KMS-11 (cell line): ENCODE data around the gene SCAPER.

Experiments used
- H2AFZ ChIP-seq: fragments of 200-600 bp; sonication (generic); 2 replicates; pipeline ENCODE4 v1.6.1; 2016; ENCODE audit warnings: antibody characterized with exemption, mixed run types, low read depth
- H3K27ac ChIP-seq: fragments of 200-600 bp; sonication (generic); 2 replicates; pipeline ENCODE4 v1.6.1; 2016; ENCODE audit warnings: mild to moderate bottlenecking, mixed run types
- H3K27me3 ChIP-seq: fragments of 200-600 bp; sonication (generic); 2 replicates; pipeline ENCODE4 v1.6.1; 2017; ENCODE audit warnings: mild to moderate bottlenecking, low read depth, mixed run types, moderate library complexity; ENCODE audit not compliant: insufficient read depth
- H3K36me3 ChIP-seq: fragments of 200-600 bp; sonication (generic); 2 replicates; pipeline ENCODE4 v1.6.1; 2017; ENCODE audit warnings: mild to moderate bottlenecking, mixed run types; ENCODE audit not compliant: insufficient read depth
- H3K4me1 ChIP-seq: fragments of 200-600 bp; sonication (generic); 2 replicates; pipeline ENCODE4 v1.6.1; 2016; ENCODE audit warnings: mild to moderate bottlenecking, low read depth, mixed run types; ENCODE audit not compliant: poor library complexity, severe bottlenecking
- H3K4me2 ChIP-seq: fragments of 200-600 bp; sonication (generic); 2 replicates; pipeline ENCODE4 v1.7.0; 2016; ENCODE audit warnings: mild to moderate bottlenecking, mixed run types
- H3K4me3 ChIP-seq: fragments of 200-600 bp; sonication (generic); IDR thresholded peaks from 2 replicates; pipeline ENCODE4 v1.6.1; 2017; ENCODE audit warnings: low read depth, low read length, mixed read lengths; ENCODE audit not compliant: insufficient read depth
- H3K79me2 ChIP-seq: fragments of 200-600 bp; sonication (generic); 2 replicates; pipeline ENCODE4 v1.6.1; 2016; ENCODE audit warnings: low read depth, mixed run types; ENCODE audit not compliant: insufficient read depth
- H3K9ac ChIP-seq: fragments of 200-600 bp; sonication (generic); 2 replicates; pipeline ENCODE4 v1.6.1; 2016; ENCODE audit warnings: mild to moderate bottlenecking, mixed run types
- H4K20me1 ChIP-seq: fragments of 200-600 bp; sonication (generic); 2 replicates; pipeline ENCODE4 v1.6.1; 2016; ENCODE audit warnings: mild to moderate bottlenecking, mixed run types; ENCODE audit not compliant: insufficient read depth
- CTCF ChIP-seq: fragments of 200-600 bp; sonication (generic); conservative IDR thresholded peaks from 2 replicates; pipeline ENCODE4 v1.6.1; 2017; ENCODE audit warnings: low read depth, mild to moderate bottlenecking, antibody characterized with exemption, low read length, moderate library complexity, mixed read lengths

SCAPER gene

GRCh38 chr15:76451540-76451939 lies 453.6 kb downstream of the SCAPER start:
- no peak for TF ChIP-seq CTCF
- H3K9ac ChIP-seq, result no peak overlapping the region
- H4K20me1 ChIP-seq, result no peaks in the 10 kb centered on the region
- H3K4me3 ChIP-seq, result no peak overlapping the region
- no peaks in the 10 kb centered on the region for H3K36me3 ChIP-seq
- no peaks in the 10 kb centered on the region for H3K79me2 ChIP-seq
- no peak overlapping the region for H2AFZ ChIP-seq
- no peaks in the 10 kb centered on the region for H3K4me1 ChIP-seq
- H3K27ac ChIP-seq, result no peak overlapping the region
- H3K4me2 ChIP-seq, result no peak overlapping the region
- no peaks in the 10 kb centered on the region for H3K27me3 ChIP-seq

- H3K4me2 ChIP-seq, result no peak overlapping the region
- H4K20me1 ChIP-seq, result no peaks in the 10 kb centered on the region
- H3K4me3 ChIP-seq, result no peak overlapping the region
- no peaks in the 10 kb centered on the region for H3K79me2 ChIP-seq
- H3K27me3 ChIP-seq, result no peaks in the 10 kb centered on the region
- H3K4me1 ChIP-seq, result no peaks in the 10 kb centered on the region
- H3K36me3 ChIP-seq, result no peaks in the 10 kb centered on the region
- H3K27ac ChIP-seq, result no peak overlapping the region
- TF ChIP-seq CTCF, result no peak
- no peak overlapping the region for H2AFZ ChIP-seq
- H3K9ac ChIP-seq, result no peak overlapping the region
Measured at GRCh38 chr15:76449455-76449854, 455.7 kb downstream of the SCAPER start.

GRCh38 chr15:76448755-76449154 lies 456.4 kb downstream of the SCAPER start:
- TF ChIP-seq CTCF, result no peak
- H3K9ac ChIP-seq, result no peak overlapping the region
- no peak overlapping the region for H2AFZ ChIP-seq
- no peaks in the 10 kb centered on the region for H3K36me3 ChIP-seq
- no peak overlapping the region for H3K27ac ChIP-seq
- H3K4me1 ChIP-seq, result no peaks in the 10 kb centered on the region
- H4K20me1 ChIP-seq, result no peaks in the 10 kb centered on the region
- H3K79me2 ChIP-seq, result no peaks in the 10 kb centered on the region
- no peak overlapping the region for H3K4me3 ChIP-seq
- no peak overlapping the region for H3K4me2 ChIP-seq
- no peaks in the 10 kb centered on the region for H3K27me3 ChIP-seq

- Histone ChIP-seq H4K20me1 (no peaks in the 10 kb centered on the region), H2AFZ (no peak overlapping the region), H3K27ac (no peak overlapping the region), H3K36me3 (no peaks in the 10 kb centered on the region), H3K9ac (no peak overlapping the region), H3K79me2 (no peaks in the 10 kb centered on the region), H3K4me3 (no peak overlapping the region), H3K4me1 (no peaks in the 10 kb centered on the region), H3K27me3 (no peaks in the 10 kb centered on the region), H3K4me2 (no peak overlapping the region)
- TF ChIP-seq CTCF, result no peak
Measured at GRCh38 chr15:76447728-76448441, 457.3 kb downstream of the SCAPER start.
